Measurements from ENCODE around the gene LRRC71.

Gene LRRC71

DNA sequence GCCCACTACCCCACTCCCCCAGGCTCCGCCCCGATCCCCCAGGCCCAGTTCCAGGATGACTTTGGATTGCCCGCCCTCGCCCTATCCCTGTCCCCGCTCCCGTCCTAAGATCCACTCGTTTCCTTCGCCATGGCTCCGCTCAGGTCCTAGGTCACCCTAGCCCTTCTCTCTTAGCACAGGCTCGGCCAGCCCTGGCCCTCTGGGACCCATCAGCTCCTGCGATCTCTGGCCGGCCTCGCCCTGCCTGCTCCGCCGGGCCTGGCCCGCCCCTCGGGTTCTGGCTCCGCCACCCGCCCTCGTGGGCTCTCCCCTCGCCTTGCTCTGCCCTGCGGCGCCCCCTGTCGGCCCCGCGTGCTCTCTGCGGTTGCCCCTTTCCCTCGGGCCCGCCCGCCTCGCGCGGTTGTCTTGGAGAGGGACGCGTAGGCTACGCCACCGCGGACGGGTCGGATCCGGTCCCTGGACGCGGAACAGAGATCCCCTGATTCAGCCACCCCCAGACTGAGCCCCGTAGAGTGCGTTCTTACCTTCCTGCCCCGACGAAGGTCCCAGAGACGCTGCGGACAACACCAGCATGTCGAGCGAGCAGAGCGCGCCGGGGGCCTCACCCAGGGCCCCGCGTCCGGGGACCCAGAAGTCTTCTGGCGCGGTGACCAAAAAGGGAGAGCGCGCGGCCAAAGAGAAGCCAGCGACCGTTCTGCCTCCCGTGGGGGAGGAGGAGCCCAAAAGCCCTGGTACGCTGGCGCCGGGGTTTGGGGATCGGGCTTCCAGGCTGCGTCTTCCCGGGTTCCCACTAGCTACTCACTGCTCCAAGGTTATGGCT is at the start of gene LRRC71:
Gene LRRC71, plus strand, starts transcription at position 400 of the 820 bp plus-strand sequence. Its CDS starts 172 bp downstream, at position 572.
- CTCF ChIA-PET, result interaction anchor here (0.6 to 1.2 kb wide), 4 partner anchors 30 to 491 kb away, joined by 3 to 4 read pairs (median 3); no protein-coding TSS in a partner anchor
- no peak within 1 kb of the TSS for H3K27ac ChIP-seq
- peak; percentile 72 for DNase-seq (ENCODE audit: low spot score)
- TF ChIP-seq, protein P1, sequence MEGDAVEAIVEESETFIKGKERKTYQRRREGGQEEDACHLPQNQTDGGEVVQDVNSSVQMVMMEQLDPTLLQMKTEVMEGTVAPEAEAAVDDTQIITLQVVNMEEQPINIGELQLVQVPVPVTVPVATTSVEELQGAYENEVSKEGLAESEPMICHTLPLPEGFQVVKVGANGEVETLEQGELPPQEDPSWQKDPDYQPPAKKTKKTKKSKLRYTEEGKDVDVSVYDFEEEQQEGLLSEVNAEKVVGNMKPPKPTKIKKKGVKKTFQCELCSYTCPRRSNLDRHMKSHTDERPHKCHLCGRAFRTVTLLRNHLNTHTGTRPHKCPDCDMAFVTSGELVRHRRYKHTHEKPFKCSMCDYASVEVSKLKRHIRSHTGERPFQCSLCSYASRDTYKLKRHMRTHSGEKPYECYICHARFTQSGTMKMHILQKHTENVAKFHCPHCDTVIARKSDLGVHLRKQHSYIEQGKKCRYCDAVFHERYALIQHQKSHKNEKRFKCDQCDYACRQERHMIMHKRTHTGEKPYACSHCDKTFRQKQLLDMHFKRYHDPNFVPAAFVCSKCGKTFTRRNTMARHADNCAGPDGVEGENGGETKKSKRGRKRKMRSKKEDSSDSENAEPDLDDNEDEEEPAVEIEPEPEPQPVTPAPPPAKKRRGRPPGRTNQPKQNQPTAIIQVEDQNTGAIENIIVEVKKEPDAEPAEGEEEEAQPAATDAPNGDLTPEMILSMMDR (conservative IDR thresholded peaks at IDR 0.05; ENCODE audit: low read depth), result peak; percentile 82
- POLR2A ChIA-PET (ENCODE audit: low non-redundant PET), result no interaction called here

DNA sequence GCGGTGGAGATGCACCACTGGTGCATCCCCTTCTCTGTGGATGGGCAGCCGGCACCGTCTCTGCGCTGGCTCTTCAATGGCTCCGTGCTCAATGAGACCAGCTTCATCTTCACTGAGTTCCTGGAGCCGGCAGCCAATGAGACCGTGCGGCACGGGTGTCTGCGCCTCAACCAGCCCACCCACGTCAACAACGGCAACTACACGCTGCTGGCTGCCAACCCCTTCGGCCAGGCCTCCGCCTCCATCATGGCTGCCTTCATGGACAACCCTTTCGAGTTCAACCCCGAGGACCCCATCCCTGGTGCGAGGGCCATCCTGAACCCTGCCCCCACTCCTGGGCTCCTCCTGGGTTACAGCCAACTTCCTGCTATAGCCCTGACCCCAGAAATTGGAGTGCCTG is 46.8 kb upstream of the LRRC71 start:
- POLR2A ChIA-PET (ENCODE audit: low non-redundant PET), result no interaction called here
- no peak overlapping the region for H3K27ac ChIP-seq
- TF ChIP-seq, protein P1 (conservative IDR thresholded peaks at IDR 0.05; ENCODE audit: low read depth), result no peak
- CTCF ChIA-PET, result interaction anchor here (1.1 to 1.6 kb wide), 2 partner anchors 14 to 16 kb away, joined by 4 to 9 read pairs; no protein-coding TSS in a partner anchor
- DNase-seq (ENCODE audit: low spot score), result no peak

DNA sequence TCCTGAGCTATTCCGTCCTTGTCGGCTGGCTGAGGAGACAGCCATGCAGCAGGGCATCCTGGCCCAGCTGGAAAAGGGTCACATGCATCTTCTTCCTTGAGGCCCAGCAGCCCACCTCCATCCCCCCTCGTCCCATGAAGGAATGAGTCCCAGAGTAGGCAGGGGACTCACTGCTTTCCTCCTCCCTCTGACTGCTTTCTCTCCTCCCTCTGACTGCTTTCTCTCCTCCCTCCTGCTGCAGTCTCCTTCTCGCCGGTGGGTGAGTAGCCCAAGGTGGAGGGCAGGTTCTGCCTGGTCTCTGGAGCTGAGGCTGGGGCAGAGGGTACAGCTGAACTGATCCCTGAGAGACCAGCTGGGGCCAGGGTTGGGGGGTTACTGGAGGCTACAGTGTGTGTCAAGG is 46.3 kb upstream of the LRRC71 start:
- H3K27ac ChIP-seq, result no peak overlapping the region
- CTCF ChIA-PET, result interaction anchor here (0.6 to 1.6 kb wide), 2 partner anchors 16 to 61 kb away, joined by 3 to 9 read pairs; no protein-coding TSS in a partner anchor
- TF ChIP-seq, protein P1 (conservative IDR thresholded peaks at IDR 0.05; ENCODE audit: low read depth), result no peak
- no peak for DNase-seq (ENCODE audit: low spot score)
- POLR2A ChIA-PET (ENCODE audit: low non-redundant PET), result no interaction called here

DNA sequence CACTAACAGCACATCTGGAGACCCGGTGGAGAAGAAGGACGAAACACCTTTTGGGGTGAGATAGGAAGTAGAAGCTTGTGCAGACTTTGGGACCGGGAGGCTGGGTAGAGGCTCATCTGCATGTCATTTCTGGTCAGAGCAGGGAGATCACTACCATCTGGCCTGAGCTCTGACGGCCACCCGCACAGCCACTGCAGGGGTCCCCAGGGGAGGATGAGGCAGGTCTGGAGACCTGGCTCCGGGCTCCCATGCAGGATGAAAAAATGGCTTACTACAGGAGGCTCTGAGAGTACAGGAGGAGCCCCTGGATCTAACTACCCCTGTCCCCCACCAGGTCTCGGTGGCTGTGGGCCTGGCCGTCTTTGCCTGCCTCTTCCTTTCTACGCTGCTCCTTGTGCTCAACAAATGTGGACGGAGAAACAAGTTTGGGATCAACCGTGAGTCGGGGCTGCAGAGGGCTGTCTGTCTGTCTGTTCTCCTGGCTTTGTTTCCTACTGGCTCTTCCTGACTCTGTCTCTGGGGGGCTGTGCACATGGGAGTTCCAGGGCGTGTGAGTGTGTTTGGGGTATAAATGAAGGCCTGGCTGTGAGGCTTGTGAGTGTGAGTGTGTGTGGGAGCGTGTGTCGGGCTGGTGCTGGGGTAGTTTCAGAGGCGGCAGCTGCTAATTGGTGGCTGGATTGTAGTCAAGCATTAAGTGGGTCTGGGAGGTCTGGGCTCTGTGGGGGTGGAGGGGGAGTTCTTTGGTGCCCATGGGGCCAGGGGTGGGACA is 45.7 kb upstream of the LRRC71 start:
- DNase-seq (ENCODE audit: low spot score), result no peak
- CTCF ChIA-PET, result interaction anchor here (0.6 to 1.6 kb wide), 2 partner anchors 15 to 62 kb away, joined by 3 to 9 read pairs; no protein-coding TSS in a partner anchor
- POLR2A ChIA-PET (ENCODE audit: low non-redundant PET), result no interaction called here
- TF ChIP-seq, protein P1 (conservative IDR thresholded peaks at IDR 0.05; ENCODE audit: low read depth), result no peak
- no peak overlapping the region for H3K27ac ChIP-seq

DNA sequence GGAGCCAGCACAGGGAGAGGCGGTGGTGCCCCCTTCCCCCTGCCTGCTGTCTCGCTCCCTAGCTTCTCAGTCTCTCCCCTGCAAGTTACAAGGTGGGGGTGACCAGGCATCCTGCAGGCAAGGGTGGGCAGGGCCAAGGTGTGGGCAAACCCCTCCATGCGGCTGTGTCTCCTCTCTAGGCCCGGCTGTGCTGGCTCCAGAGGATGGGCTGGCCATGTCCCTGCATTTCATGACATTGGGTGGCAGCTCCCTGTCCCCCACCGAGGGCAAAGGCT is 45.2 kb upstream of the LRRC71 start:
- H3K27ac ChIP-seq, result no peak overlapping the region
- TF ChIP-seq, protein P1 (conservative IDR thresholded peaks at IDR 0.05; ENCODE audit: low read depth), result no peak
- DNase-seq (ENCODE audit: low spot score), result no peak
- POLR2A ChIA-PET (ENCODE audit: low non-redundant PET), result no interaction called here
- CTCF ChIA-PET, result no interaction called here

DNA sequence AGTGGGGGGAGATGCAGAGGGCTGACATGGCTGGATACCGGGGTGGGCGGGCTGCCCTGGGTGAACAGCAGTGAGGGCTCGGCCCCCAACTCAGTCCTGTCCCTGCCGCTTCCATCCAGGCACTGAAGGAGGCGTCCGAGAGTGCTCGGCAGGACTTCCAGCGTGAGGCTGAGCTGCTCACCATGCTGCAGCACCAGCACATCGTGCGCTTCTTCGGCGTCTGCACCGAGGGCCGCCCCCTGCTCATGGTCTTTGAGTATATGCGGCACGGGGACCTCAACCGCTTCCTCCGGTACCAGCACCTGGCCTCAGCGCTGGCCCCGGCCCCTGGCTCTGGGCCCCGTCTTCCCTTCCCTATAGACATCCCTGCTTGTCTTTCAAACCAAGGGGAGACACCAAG is 44.2 kb upstream of the LRRC71 start:
- no peak for DNase-seq (ENCODE audit: low spot score)
- TF ChIP-seq, protein P1 (conservative IDR thresholded peaks at IDR 0.05; ENCODE audit: low read depth), result no peak
- CTCF ChIA-PET, result no interaction called here
- no peak overlapping the region for H3K27ac ChIP-seq
- POLR2A ChIA-PET (ENCODE audit: low non-redundant PET), result no interaction called here
